ENCODE data around the gene LIG3. TPM values are rescaled to one million over a fixed set of nuclear protein-coding genes. Genes with fewer than 3 reads are reported as not detected.

The LIG3 gene
- total and polyA plus RNA-seq, 4 donors = 3.1 to 21.2 (median 7.6) TPM

GRCh38 chr17:35002876-35003551 lies 22.7 kb downstream of the LIG3 start:
- DNase-seq (ENCODE audit: low spot score) = no peak
- Histone ChIP-seq H3K9ac (ENCODE audit: low read depth in 1 of 2, low read length in 2 of 2) (no peak overlapping the region), H3K27ac (ENCODE audit: low read depth in 1 of 2, low read length in 2 of 2) (no peak overlapping the region), H3K36me3 (ENCODE audit: control insufficient read depth in 4 of 4, insufficient read depth in 3 of 4, low read depth in 1 of 4, low read length in 3 of 4) (peaks cover 0 to 12% (median 2%) of the 10 kb centered on the region in 4 donors), H3K4me3 (ENCODE audit: low read depth in 1 of 3, low read length in 3 of 3) (no peak overlapping the region), H3K27me3 (ENCODE audit: control insufficient read depth in 4 of 4, insufficient read depth in 4 of 4, low read length in 3 of 4) (no peaks in the 10 kb centered on the region), H3K9me3 (ENCODE audit: control insufficient read depth in 4 of 4, low read length in 3 of 4) (no peaks in the 10 kb centered on the region), H3K4me1 (ENCODE audit: control insufficient read depth in 4 of 4, insufficient read depth in 4 of 4, low read length in 3 of 4) (no peaks in the 10 kb centered on the region)
- WGBS = 87% methylated on average over 15 of the region's 15 CpGs
- TF ChIP-seq FOXA2 (IDR thresholded peaks at IDR 0.05) (no peak), MAX (IDR thresholded peaks at IDR 0.05) (no peak), HNF4G (IDR thresholded peaks at IDR 0.05) (no peak)

- no peak overlapping the region for H3K4me3 ChIP-seq (ENCODE audit: low read depth in 1 of 3, low read length in 3 of 3)
- peaks cover 0 to 12% (median 5%) of the 10 kb centered on the region in 4 donors for H3K36me3 ChIP-seq (ENCODE audit: control insufficient read depth in 4 of 4, insufficient read depth in 3 of 4, low read depth in 1 of 4, low read length in 3 of 4)
- H3K27me3 ChIP-seq (ENCODE audit: control insufficient read depth in 4 of 4, insufficient read depth in 4 of 4, low read length in 3 of 4) = no peaks in the 10 kb centered on the region
- WGBS = 95% methylated on average over 4 of the region's 4 CpGs
- no peaks in the 10 kb centered on the region for H3K9me3 ChIP-seq (ENCODE audit: control insufficient read depth in 4 of 4, low read length in 3 of 4)
- H3K27ac ChIP-seq (ENCODE audit: low read depth in 1 of 2, low read length in 2 of 2) = no peak overlapping the region
- no peaks in the 10 kb centered on the region for H3K4me1 ChIP-seq (ENCODE audit: control insufficient read depth in 4 of 4, insufficient read depth in 4 of 4, low read length in 3 of 4)
- H3K9ac ChIP-seq (ENCODE audit: low read depth in 1 of 2, low read length in 2 of 2) = no peak overlapping the region
- TF ChIP-seq EGR1 (IDR thresholded peaks at IDR 0.05; ENCODE audit: low read depth in 2 of 2) (no peak), GABPA (IDR thresholded peaks at IDR 0.05 in 1 of 2, conservative IDR thresholded peaks at IDR 0.05 in 1 of 2) (no peak), RXRA (IDR thresholded peaks at IDR 0.05) (no peak), YY1 (IDR thresholded peaks at IDR 0.05) (no peak), MAX (IDR thresholded peaks at IDR 0.05) (no peak), JUND (IDR thresholded peaks at IDR 0.05) (no peak), FOXA2 (IDR thresholded peaks at IDR 0.05) (no peak), TAF1 (conservative IDR thresholded peaks at IDR 0.05) (no peak), FOXA1 (IDR thresholded peaks at IDR 0.05) (no peak)
- no peak for DNase-seq (ENCODE audit: low spot score)
These were observed 23.5 kb downstream of the LIG3 start for GRCh38 chr17:35003778-35004177.

- H3K9ac ChIP-seq (ENCODE audit: low read depth in 1 of 2, low read length in 2 of 2) = no peak overlapping the region
- H3K9me3 ChIP-seq (ENCODE audit: control insufficient read depth in 4 of 4, low read length in 3 of 4) = no peaks in the 10 kb centered on the region
- no peak for DNase-seq (ENCODE audit: low spot score)
- no peaks in the 10 kb centered on the region for H3K4me1 ChIP-seq (ENCODE audit: control insufficient read depth in 4 of 4, insufficient read depth in 4 of 4, low read length in 3 of 4)
- WGBS = 95% methylated on average over 4 of the region's 4 CpGs
- H3K27ac ChIP-seq (ENCODE audit: low read depth in 1 of 2, low read length in 2 of 2) = no peak overlapping the region
- no peaks in the 10 kb centered on the region for H3K27me3 ChIP-seq (ENCODE audit: control insufficient read depth in 4 of 4, insufficient read depth in 4 of 4, low read length in 3 of 4)
- H3K4me3 ChIP-seq (ENCODE audit: low read depth in 1 of 3, low read length in 3 of 3) = no peak overlapping the region
- no peak for TF ChIP-seq REST (IDR thresholded peaks at IDR 0.05)
- no peak for TF ChIP-seq HNF4G (IDR thresholded peaks at IDR 0.05)
- TF ChIP-seq SP1 (IDR thresholded peaks at IDR 0.05) = no peak
- no peak for TF ChIP-seq FOXA2 (IDR thresholded peaks at IDR 0.05)
- TF ChIP-seq RAD21 (IDR thresholded peaks at IDR 0.05) = no peak
- TF ChIP-seq YY1 (IDR thresholded peaks at IDR 0.05) = no peak
- no peak for TF ChIP-seq FOXA1 (IDR thresholded peaks at IDR 0.05)
- no peak for TF ChIP-seq ATF3 (IDR thresholded peaks at IDR 0.05)
- TF ChIP-seq TAF1 (conservative IDR thresholded peaks at IDR 0.05) = no peak
- TF ChIP-seq CTCF (IDR thresholded peaks at IDR 0.05; ENCODE audit: low read depth, low read length, missing input control) = no peak
- TF ChIP-seq MAX (IDR thresholded peaks at IDR 0.05) = no peak
- TF ChIP-seq NR2F2 (IDR thresholded peaks at IDR 0.05) = no peak
- no peak for TF ChIP-seq JUND (IDR thresholded peaks at IDR 0.05)
- TF ChIP-seq GABPA (IDR thresholded peaks at IDR 0.05 in 1 of 2, conservative IDR thresholded peaks at IDR 0.05 in 1 of 2) = no peak
- no peak for TF ChIP-seq ZBTB33 (IDR thresholded peaks at IDR 0.05)
- no peak for TF ChIP-seq EGR1 (IDR thresholded peaks at IDR 0.05; ENCODE audit: low read depth in 2 of 2)
- no peak for TF ChIP-seq HNF4A (conservative IDR thresholded peaks at IDR 0.05)
- TF ChIP-seq RXRA (IDR thresholded peaks at IDR 0.05) = no peak
- peaks cover under 1 to 18% (median 13%) of the 10 kb centered on the region in 4 donors for H3K36me3 ChIP-seq (ENCODE audit: control insufficient read depth in 4 of 4, insufficient read depth in 3 of 4, low read depth in 1 of 4, low read length in 3 of 4)
These were observed 26.0 kb downstream of the LIG3 start for GRCh38 chr17:35006345-35006744.
